H9 (cell line): ENCODE results near the gene RIPOR1. TPM values are rescaled to one million over a fixed set of nuclear protein-coding genes. Genes with fewer than 3 reads are reported as not detected.

ENCODE experiments used
- DNase-seq: peaks from one replicate; pipeline ENCODE4 v3.0.0-alpha.2; 2017
- H2AFZ ChIP-seq: one replicate; pipeline ENCODE4 v1.6.1; 2013; ENCODE audit warnings: mild to moderate bottlenecking, low read length, control low read depth, moderate library complexity
- H2AK5ac ChIP-seq: 2 replicates; pipeline ENCODE4 v1.6.1; 2013; ENCODE audit warnings: low read length, control low read depth, mixed read lengths; ENCODE audit not compliant: insufficient read length
- H2BK120ac ChIP-seq: one replicate; pipeline ENCODE4 v1.6.1; 2013; ENCODE audit warnings: low read depth, mild to moderate bottlenecking, low read length, control low read depth, inconsistent platforms; ENCODE audit not compliant: poor library complexity, severe bottlenecking
- H2BK12ac ChIP-seq: 2 replicates; pipeline ENCODE4 v1.6.1; 2013; ENCODE audit warnings: low read length, control low read depth, mixed read lengths, low read depth; ENCODE audit not compliant: insufficient read length
- H2BK15ac ChIP-seq: 2 replicates; pipeline ENCODE4 v1.6.1; 2013; ENCODE audit warnings: low read depth, low read length, control low read depth
- H2BK20ac ChIP-seq: one replicate; pipeline ENCODE4 v1.6.1; 2013; ENCODE audit warnings: low read depth, mild to moderate bottlenecking, low read length, control low read depth, inconsistent platforms; ENCODE audit not compliant: poor library complexity, severe bottlenecking
- H2BK5ac ChIP-seq: 2 replicates; pipeline ENCODE4 v1.6.1; 2013; ENCODE audit warnings: low read length, control low read depth, mixed read lengths; ENCODE audit not compliant: insufficient read length
- H3K14ac ChIP-seq: 2 replicates; pipeline ENCODE4 v1.6.1; 2013; ENCODE audit warnings: low read length, control low read depth; ENCODE audit not compliant: insufficient read depth
- H3K18ac ChIP-seq: 2 replicates; pipeline ENCODE4 v1.6.1; 2013; ENCODE audit warnings: low read depth, mild to moderate bottlenecking, mixed read lengths, low read length, control low read depth; ENCODE audit not compliant: insufficient read length
- H3K23ac ChIP-seq: 2 replicates; pipeline ENCODE4 v1.6.1; 2013; ENCODE audit warnings: low read length, control low read depth, mixed read lengths, low read depth; ENCODE audit not compliant: insufficient read length
- H3K23me2 ChIP-seq: 2 replicates; pipeline ENCODE4 v1.6.1; 2013; ENCODE audit warnings: low read depth, mild to moderate bottlenecking, mixed read lengths, low read length, control low read depth; ENCODE audit not compliant: insufficient read length, poor library complexity, severe bottlenecking
- H3K27ac ChIP-seq: 2 replicates; pipeline ENCODE4 v1.5.1; 2013; ENCODE audit warnings: low read length, control low read depth, mixed read lengths, low read depth; ENCODE audit not compliant: insufficient read length
- H3K27me3 ChIP-seq: 2 replicates; pipeline ENCODE4 v1.6.1; 2013; ENCODE audit warnings: low read length, control low read depth, inconsistent platforms; ENCODE audit not compliant: insufficient read depth
- H3K4ac ChIP-seq: 2 replicates; pipeline ENCODE4 v1.6.1; 2013; ENCODE audit warnings: low read depth, mild to moderate bottlenecking, control low read depth, inconsistent platforms, low read length, moderate library complexity
- H3K4me1 ChIP-seq: 2 replicates; pipeline ENCODE4 v1.6.1; 2013; ENCODE audit warnings: low read length, control low read depth, inconsistent platforms; ENCODE audit not compliant: insufficient read depth
- H3K4me2 ChIP-seq: 2 replicates; pipeline ENCODE4 v1.6.1; 2013; ENCODE audit warnings: low read length, control low read depth, mixed read lengths; ENCODE audit not compliant: insufficient read length, insufficient read depth
- H3K56ac ChIP-seq: 2 replicates; pipeline ENCODE4 v1.6.1; 2013; ENCODE audit warnings: low read depth, mild to moderate bottlenecking, mixed read lengths, low read length, control low read depth; ENCODE audit not compliant: insufficient read length
- H3K79me1 ChIP-seq: 2 replicates; pipeline ENCODE4 v1.6.1; 2013; ENCODE audit warnings: low read depth, mild to moderate bottlenecking, moderate library complexity, low read length, control low read depth, inconsistent platforms; ENCODE audit not compliant: insufficient read depth, poor library complexity, severe bottlenecking
- H3K79me2 ChIP-seq: 2 replicates; pipeline ENCODE4 v1.6.1; 2013; ENCODE audit warnings: low read length, control low read depth, inconsistent platforms; ENCODE audit not compliant: insufficient read depth
- H3K9ac ChIP-seq: 2 replicates; pipeline ENCODE4 v1.6.1; 2013; ENCODE audit warnings: low read length, control low read depth, mixed read lengths; ENCODE audit not compliant: insufficient read length; ENCODE audit errors: extremely low read depth
- H3K9me3 ChIP-seq: one replicate; pipeline ENCODE4 v1.6.1; 2013; ENCODE audit warnings: low read depth, low read length, inconsistent platforms; ENCODE audit not compliant: control insufficient read depth
- H3T11ph ChIP-seq: one replicate; pipeline ENCODE4 v1.6.1; 2013; ENCODE audit warnings: mild to moderate bottlenecking, low read length, control low read depth, inconsistent platforms
- H4K20me1 ChIP-seq: one replicate; pipeline ENCODE4 v1.6.1; 2013; ENCODE audit not compliant: control insufficient read depth, insufficient read length, insufficient read depth
- H4K5ac ChIP-seq: 2 replicates; pipeline ENCODE4 v1.6.1; 2013; ENCODE audit warnings: low read depth, mild to moderate bottlenecking, mixed read lengths, low read length, control low read depth; ENCODE audit not compliant: insufficient read length
- H4K8ac ChIP-seq: replicated peaks from 2 replicates; pipeline ENCODE4 v1.6.1; 2013; ENCODE audit warnings: low read length, control low read depth, mixed read lengths, low read depth; ENCODE audit not compliant: insufficient read length
- H4K91ac ChIP-seq: 2 replicates; pipeline ENCODE4 v1.6.1; 2013; ENCODE audit warnings: low read depth, mild to moderate bottlenecking, moderate library complexity, mixed read lengths, low read length, control low read depth; ENCODE audit not compliant: insufficient read length
- H3K27ac Mint-ChIP-seq, 3 experiments: 2 replicates in 2 of 3; 3 replicates in 1 of 3; pipeline ENCODE4 v1.8.0; 2020 to 2021; ENCODE audit warnings: mixed read lengths in 3 of 3, mild to moderate bottlenecking in 1 of 3, moderate library complexity in 1 of 3
- H3K27me3 Mint-ChIP-seq: 2 replicates; pipeline ENCODE4 v1.8.0; 2021; ENCODE audit warnings: low read depth, mild to moderate bottlenecking, moderate library complexity, mixed read lengths
- H3K36me3 Mint-ChIP-seq, 3 experiments: 2 replicates in 2 of 3; 3 replicates in 1 of 3; pipeline ENCODE4 v1.8.0; 2020 to 2021; ENCODE audit warnings: low read depth in 3 of 3, mixed read lengths in 3 of 3; ENCODE audit not compliant: insufficient read depth in 1 of 3
- H3K4me1 Mint-ChIP-seq, 2 experiments: 2 replicates each; pipeline ENCODE4 v1.8.0; 2020; ENCODE audit warnings: mixed read lengths in 2 of 2
- H3K4me3 Mint-ChIP-seq, 2 experiments: 2 replicates in 1 of 2; 3 replicates in 1 of 2; pipeline ENCODE4 v1.8.0; 2020 to 2021; ENCODE audit warnings: mild to moderate bottlenecking in 2 of 2, mixed read lengths in 2 of 2, moderate library complexity in 1 of 2
- H3K9me3 Mint-ChIP-seq, 2 experiments: 2 replicates in 1 of 2; 3 replicates in 1 of 2; pipeline ENCODE4 v1.8.0; 2020; ENCODE audit warnings: mild to moderate bottlenecking in 2 of 2, mixed read lengths in 2 of 2, moderate library complexity in 1 of 2
- WGBS: extraction: QIAGEN DNeasy Blood & Tissue Kit; methylation state at CpG from one replicate; pipeline ENCODE4 v1.1.7; 2013; ENCODE audit warnings: missing lambda C conversion rate, low lambda C conversion rate, mixed read lengths; ENCODE audit not compliant: insufficient read length; ENCODE audit errors: extremely low coverage; 5-methylcytosine and 5-hydroxymethylcytosine counted together
- total RNA-seq: library from RNA; stranded (reverse); gene quantifications from 2 replicates; pipeline ENCODE4 v1.2.1, GENCODE V29; 2021
- TF ChIP-seq, protein P1 (sequence below): fragments of 200-600 bp; sonication (generic); conservative IDR thresholded peaks from 3 replicates; pipeline ENCODE4 v1.8.0; 2021; ENCODE audit warnings: antibody characterized with exemption, mild to moderate bottlenecking

Gene RIPOR1
- total RNA-seq, 1 experiment from 2014 or later = 14.3 TPM

DNA sequence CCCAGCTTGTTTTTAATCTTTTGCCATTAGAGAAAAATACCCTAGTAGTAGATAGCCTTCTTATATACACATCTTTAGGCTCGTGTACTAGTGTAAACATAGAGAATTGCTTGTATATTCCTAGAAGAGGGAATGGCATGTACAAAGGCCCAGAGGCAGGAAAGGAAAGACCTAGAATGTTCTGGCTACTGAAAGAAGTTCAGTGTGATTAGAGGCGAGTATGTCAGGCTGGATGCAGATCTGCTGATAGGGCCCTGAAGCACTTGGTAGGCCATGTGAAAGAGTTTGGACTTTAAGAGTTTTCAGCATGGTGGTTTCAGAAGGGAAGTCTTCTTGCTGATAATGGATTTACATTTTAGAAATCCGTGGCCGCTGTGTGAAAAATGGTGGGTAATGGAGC, 51.1 kb downstream of the RIPOR1 start:
- H2BK5ac ChIP-seq = no peak overlapping the region
- H3K18ac ChIP-seq = no peak overlapping the region
- no peaks in the 10 kb centered on the region for H3K4me1 Mint-ChIP-seq
- no peaks in the 10 kb centered on the region for H3K9me3 Mint-ChIP-seq
- no peak for DNase-seq
- no peak overlapping the region for H4K8ac ChIP-seq
- H3T11ph ChIP-seq = no peak overlapping the region
- H4K20me1 ChIP-seq = no peaks in the 10 kb centered on the region
- H3K23ac ChIP-seq = no peak overlapping the region
- peaks cover 5% of the 10 kb centered on the region for H3K79me1 ChIP-seq
- H3K4ac ChIP-seq = no peak overlapping the region
- no peak overlapping the region for H3K56ac ChIP-seq
- peak overlapping the region in 2 of 3 experiments; percentile 20 to 54; a peak in 1 of 7 replicates for H3K27ac Mint-ChIP-seq
- H3K36me3 Mint-ChIP-seq = peaks cover 22 to 44% (median 42%) of the 10 kb centered on the region in 3 experiments
- H2BK120ac ChIP-seq = no peak overlapping the region
- no peaks in the 10 kb centered on the region for H3K27me3 Mint-ChIP-seq
- H3K9me3 ChIP-seq = no peaks in the 10 kb centered on the region
- H2BK15ac ChIP-seq = no peak overlapping the region
- no peak overlapping the region for H3K9ac ChIP-seq
- H3K14ac ChIP-seq = no peak overlapping the region
- H3K4me1 ChIP-seq = no peaks in the 10 kb centered on the region
- H2BK20ac ChIP-seq = no peak overlapping the region
- H3K4me3 Mint-ChIP-seq = no peak overlapping the region
- no peak overlapping the region for H3K4me2 ChIP-seq
- H4K5ac ChIP-seq = no peak overlapping the region
- no peak overlapping the region for H2AK5ac ChIP-seq
- TF ChIP-seq, protein P1, sequence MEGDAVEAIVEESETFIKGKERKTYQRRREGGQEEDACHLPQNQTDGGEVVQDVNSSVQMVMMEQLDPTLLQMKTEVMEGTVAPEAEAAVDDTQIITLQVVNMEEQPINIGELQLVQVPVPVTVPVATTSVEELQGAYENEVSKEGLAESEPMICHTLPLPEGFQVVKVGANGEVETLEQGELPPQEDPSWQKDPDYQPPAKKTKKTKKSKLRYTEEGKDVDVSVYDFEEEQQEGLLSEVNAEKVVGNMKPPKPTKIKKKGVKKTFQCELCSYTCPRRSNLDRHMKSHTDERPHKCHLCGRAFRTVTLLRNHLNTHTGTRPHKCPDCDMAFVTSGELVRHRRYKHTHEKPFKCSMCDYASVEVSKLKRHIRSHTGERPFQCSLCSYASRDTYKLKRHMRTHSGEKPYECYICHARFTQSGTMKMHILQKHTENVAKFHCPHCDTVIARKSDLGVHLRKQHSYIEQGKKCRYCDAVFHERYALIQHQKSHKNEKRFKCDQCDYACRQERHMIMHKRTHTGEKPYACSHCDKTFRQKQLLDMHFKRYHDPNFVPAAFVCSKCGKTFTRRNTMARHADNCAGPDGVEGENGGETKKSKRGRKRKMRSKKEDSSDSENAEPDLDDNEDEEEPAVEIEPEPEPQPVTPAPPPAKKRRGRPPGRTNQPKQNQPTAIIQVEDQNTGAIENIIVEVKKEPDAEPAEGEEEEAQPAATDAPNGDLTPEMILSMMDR = no peak
- no peaks in the 10 kb centered on the region for H3K23me2 ChIP-seq
- peaks cover 8% of the 10 kb centered on the region; the same call in 1 of the 2 replicates for H3K79me2 ChIP-seq
- no peak overlapping the region for H4K91ac ChIP-seq
- H2BK12ac ChIP-seq = no peak overlapping the region
- no peak overlapping the region for H2AFZ ChIP-seq
- H3K27ac ChIP-seq = no peak overlapping the region
- H3K27me3 ChIP-seq = no peaks in the 10 kb centered on the region
- whole genome bisulfite sequencing = no CpG with 5 or more reads among the region's 4 CpGs
